HS-5 (cell line): ENCODE measurements around the gene SORD.
A peak's percentile ranks its signal among the peaks of the same experiment; 100 is the strongest.
"Not testable (repeated sequence)": the region's sequence is repeated elsewhere in the genome, so short reads cannot be mapped to it uniquely, and the experiment has no call there.

ENCODE experiments used
- DNase-seq: peaks from one replicate; pipeline ENCODE4 v3.0.0-alpha.2; 2012; ENCODE audit warnings: low read depth

The SORD gene

GRCh38 chr15:45022871-45023658 lies at the start of gene SORD:
SORD (plus strand) TSS chr15:45023195; CDS start chr15:45023284, 89 bp downstream.
- DNase-seq, result peak; percentile 40

DNA sequence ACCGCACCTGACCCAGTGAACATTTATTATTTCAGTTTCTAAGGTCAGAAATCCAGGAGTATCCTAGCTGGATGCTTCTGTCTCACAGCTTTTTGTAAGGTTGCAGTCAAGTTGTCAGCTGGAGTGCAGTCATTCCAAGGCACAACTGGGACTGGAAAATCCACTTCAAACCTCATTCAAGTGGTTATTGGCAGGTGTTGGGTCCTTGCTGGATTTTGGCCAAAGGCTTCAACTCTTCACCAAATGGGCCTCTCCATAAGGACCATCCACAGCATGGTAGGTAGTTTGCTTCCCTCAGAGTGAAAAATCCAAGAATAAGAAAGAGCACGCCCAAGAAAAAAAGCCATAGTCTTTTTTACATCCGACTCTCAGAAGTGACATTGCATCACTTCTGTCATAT lies 46.8 kb upstream of the SORD start:
- not testable (repeated sequence) for DNase-seq

GRCh38 chr15:44977781-44978180 lies 45.2 kb upstream of the SORD start:
- DNase-seq, result not testable (repeated sequence)

DNA sequence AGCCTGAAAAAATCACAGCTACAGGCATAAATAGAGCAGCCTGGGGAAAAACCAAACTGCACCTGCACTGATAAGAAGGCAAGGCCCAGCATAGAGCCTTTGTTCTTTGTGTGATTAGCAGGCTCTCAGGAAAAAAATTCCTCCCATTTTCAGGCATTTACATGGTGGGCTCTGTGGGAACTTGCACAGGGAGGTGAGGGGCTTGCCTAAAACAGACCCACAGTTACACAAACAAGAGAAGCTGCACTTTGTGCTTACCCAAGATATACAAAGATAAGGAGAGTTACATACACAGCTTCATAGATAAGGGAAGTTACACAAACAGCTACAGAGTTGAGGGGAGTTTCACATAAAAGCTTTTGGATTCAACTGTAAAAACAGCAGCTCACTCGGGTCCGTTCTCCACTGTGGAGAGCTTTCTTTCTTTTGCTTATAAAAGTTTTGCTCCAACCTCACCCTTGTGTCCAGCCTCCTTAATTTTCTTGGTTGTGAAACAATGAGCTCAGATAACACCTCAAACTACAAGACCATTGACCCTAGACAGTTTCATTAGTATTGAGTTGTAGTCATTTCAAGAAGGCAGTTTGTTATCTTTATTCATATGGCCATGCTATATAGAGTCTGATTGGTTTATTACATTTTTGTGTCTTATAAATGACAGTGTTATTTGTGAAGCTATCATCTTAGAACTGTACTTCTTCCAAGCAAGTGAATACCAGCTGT lies 43.2 kb upstream of the SORD start:
- not testable (repeated sequence) for DNase-seq

DNA sequence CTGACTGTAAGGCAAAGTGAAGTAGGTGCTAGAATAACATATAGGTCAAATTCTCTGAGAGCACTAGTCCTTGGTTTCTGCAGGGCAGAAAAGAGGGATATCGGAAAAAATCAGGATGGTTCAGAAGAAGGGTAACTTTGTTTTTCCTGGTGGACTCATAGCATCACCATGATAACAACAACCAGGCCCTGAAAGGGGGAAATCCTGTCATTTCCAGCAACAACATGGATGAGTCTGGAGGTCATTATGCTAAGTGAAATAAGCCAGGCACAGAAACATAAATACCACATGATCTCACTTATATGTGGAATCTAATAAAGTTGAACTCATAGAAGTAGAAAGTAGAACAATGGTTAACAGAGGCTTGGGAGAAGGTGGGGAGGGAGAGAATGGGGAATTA lies 38.9 kb upstream of the SORD start:
- not testable (repeated sequence) for DNase-seq

DNA sequence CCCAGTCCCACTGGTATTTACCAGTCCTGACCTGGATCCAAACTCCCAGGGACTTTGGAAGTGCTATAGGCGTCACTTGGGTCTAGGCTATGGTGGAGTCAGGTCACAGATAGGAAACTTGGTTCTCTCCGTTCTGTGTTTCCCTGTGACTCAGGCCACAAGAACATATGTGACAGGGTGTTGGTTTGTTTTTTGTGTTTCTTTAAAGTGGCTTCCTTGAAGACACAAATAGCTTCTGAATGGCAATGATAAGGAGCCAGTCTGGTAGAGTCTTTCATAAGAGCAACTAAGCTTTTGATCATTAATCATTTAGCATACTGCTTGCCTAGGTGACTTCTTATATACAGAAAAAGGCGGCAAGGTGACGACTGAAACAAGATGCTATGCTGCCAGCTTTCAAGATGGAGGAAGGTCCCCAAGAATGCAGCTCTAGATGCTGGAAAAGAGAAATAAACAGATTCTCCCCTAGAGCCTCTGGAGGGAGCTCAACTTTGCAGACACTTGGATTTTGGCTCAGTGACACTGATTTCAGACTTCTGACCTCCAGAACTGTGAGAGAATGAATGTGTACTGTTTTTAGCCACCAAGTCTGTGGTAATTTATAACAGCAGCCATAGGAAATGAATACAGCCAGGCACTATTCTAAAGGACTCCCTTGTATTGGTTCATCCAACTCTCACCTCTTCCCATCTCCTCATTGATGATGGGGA lies 36.5 kb upstream of the SORD start:
- not testable (repeated sequence) for DNase-seq

GRCh38 chr15:44987711-44988110 lies 35.3 kb upstream of the SORD start:
- DNase-seq, result not testable (repeated sequence)

- not testable (repeated sequence) for DNase-seq
Observed at GRCh38 chr15:44988184-44988869, 34.7 kb upstream of the SORD start.

DNA sequence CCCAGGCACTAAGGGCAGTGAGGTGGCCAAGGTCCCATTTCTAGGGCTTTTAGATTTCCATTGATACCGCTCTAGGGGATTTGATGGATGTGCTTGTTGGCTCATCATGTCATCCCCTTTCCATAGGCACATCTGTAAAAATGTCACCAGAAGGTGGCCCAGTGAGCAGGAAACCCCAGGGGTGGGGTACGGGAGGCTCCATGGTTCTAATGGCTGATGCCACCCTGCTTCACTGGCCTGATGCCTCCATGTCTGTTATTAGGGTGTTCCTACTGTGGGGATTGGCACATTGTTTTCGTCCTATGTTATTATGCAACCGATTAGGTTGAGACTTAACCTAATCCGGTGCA lies 34.1 kb upstream of the SORD start:
- not testable (repeated sequence) for DNase-seq

- DNase-seq, result not testable (repeated sequence)
Observed at GRCh38 chr15:44997632-44998031, 25.4 kb upstream of the SORD start.

- DNase-seq, result no peak
Observed at GRCh38 chr15:44999105-44999504, 23.9 kb upstream of the SORD start.

DNA sequence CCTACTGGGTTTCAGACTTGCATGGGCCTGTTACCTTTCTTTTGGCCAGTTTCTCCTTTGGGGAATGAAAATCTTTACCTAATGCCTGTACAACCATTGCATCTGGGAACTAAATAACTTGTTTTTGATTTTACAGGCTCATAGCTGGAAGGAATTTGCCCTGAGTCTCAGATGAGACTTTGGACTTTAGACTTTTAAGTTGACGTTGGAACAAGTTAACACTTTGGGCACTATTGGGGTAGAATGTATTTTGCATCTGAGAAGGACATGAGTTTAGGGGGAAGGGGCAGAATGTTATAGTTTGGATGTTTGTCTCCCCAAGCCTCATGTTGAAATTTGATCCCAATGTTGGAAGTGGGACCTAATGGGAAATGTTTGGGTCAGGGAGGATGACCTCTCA lies 21.8 kb upstream of the SORD start:
- DNase-seq, result not testable (repeated sequence)

DNA sequence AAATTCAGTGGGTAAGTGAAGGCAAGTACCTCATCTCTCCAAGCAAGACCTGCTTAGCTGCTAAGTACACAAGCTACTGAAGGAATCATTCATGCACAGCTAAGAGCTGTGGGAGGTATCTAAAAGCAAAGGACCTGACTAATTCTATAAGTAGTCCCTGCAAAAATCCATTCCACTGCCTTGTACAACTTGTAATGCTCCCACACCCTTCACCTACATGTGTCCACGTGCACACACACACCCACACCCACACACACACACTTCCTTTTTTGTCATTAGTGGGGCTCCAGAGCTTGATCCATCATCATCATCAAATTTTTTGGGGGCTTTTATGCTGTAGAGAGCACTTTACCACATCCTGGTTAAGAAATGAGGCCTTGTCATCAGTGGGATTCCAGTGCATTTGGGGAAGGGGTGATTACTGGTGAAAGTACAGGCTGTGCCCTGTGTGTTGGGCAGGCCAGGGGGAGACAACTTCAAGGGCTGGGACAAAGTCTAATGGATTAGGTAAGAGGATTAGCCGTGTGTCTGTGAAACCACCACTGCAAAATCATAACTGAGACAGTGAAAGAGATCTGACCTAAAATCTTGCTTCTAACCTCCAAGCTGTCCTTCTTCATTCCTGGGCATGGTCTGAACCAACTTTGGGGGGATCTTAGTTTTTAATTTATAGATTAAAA lies 19.1 kb upstream of the SORD start:
- DNase-seq, result not testable (repeated sequence)

- DNase-seq, result not testable (repeated sequence)
Observed at GRCh38 chr15:45004590-45005175, 18.3 kb upstream of the SORD start.

DNA sequence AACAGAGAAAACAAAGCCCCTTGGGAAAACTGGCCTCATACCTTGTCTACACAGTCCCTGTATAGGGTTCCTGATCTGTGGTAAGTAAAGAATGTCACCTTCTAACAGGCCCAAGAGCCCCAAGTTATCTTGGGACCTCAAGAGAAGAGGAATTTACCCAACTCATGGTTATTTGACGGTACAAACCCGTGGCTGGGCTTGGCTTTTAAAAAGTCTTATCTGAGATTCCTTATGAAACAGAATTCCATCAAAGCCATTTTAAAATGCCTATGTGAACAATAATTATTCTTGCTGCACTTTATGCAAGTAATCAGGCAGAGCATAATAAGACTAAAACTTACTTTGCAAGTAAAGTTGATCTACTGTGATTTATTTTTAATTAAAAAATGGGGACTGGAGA lies 13.9 kb upstream of the SORD start:
- no peak for DNase-seq

DNA sequence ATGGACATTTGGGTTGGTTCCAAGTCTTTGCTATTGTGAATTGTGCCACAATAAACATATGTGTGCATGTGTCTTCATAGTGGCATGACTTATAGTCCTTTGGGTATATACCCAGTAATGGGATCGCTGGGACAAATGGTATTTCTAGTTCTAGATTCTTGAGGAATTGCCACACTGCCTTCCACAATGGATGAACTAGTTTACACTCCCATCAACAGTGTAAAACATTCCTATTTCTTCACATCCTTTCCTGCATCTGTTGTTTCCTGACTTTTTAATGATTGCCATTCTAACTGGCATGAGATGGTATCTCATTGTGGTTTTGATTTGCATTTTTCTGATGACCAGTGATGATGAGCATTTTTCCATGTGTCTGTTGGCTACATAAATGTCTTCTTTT lies 7.9 kb upstream of the SORD start:
- DNase-seq, result not testable (repeated sequence)

DNA sequence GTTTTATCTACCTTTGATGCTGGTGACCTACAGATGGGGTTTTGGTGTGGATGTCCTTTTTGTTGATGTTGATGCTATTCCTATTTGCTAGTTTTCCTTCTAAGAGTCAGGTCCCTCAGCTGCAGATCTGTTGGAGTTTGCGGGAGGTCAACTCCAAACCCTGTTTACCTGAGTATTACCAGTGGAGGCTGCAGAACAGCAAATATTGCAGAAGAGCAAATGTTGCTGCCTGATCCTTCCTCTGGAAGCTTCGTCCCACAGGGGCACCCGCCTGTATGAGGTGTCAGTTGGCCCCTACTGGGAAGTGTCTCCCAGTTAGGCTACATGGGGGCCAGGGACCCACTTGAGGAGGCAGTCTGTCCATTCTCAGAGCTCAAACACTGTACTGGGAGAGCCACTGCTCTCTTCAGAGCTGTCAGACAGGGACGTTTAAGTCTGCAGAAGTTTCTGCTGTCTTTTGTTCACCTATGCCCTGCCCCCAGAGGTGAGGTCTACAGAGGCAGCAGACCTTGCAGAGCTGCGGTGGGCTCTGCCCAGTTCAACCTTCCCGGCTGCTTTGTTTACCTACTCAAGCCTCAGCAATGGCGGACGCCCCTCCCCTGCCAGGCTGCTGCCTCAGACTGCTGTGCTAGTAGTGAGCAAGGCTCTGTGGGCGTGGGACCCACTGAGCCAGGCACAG lies 2.6 kb upstream of the SORD start:
- not testable (repeated sequence) for DNase-seq

DNA sequence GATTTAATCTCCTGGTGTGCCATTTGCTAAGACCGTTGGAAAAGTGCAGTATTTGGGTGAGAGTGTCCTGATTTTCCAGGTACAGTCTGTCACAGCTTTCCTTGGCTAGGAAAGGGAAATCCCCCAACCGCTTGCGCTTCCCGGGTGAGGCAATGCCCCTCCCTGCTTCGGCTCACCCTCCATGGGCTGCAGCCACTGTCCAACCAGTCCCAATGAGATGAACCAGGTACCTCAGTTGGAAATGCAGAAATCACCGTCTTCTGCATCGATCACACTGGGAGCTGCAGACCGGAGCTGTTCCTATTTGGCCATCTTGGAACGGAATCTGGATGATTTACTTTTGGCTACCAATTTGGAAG lies 2.1 kb upstream of the SORD start:
- not testable (repeated sequence) for DNase-seq

GRCh38 chr15:45021348-45021747 lies 1.6 kb upstream of the SORD start:
- no peak for DNase-seq

DNA sequence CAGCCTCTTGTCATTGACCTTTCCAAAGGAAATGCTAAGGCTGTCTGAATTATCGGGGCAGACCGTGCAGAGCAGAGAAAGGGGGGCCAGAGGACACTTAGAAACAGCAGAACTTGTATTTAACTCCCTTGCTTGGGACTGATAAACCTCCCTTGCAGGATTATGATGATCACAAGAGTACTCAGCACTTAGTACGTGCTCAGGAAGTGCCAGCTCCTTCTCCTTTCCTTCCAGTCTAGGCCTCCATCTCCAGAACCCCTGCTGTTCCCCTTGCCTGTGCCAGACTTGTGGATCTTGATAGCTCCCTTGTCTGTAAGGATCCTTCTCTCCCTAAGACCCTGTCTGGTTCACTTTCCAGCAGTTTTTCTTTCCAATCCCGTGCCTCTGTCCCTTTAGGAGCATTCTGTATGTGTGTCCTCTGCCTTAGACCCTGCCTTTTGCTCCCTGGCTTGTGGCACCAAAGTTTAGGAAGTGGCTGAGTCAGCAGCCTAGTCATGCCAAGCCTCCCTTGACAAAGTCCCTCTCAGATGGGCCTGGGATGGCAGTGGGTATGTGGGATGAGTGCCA lies 747 bp downstream of the SORD start:
- no peak for DNase-seq
